HG03175 (cell line): ENCODE data around the gene ERCC1.

Experiments
- ATAC-seq: cut with Tn5 transposase; IDR thresholded peaks from one replicate; pipeline ENCODE4 v1.9.1; 2021; ENCODE audit warnings: mild to moderate bottlenecking, moderate library complexity; ENCODE audit not compliant: unreplicated experiment

The ERCC1 gene

DNA sequence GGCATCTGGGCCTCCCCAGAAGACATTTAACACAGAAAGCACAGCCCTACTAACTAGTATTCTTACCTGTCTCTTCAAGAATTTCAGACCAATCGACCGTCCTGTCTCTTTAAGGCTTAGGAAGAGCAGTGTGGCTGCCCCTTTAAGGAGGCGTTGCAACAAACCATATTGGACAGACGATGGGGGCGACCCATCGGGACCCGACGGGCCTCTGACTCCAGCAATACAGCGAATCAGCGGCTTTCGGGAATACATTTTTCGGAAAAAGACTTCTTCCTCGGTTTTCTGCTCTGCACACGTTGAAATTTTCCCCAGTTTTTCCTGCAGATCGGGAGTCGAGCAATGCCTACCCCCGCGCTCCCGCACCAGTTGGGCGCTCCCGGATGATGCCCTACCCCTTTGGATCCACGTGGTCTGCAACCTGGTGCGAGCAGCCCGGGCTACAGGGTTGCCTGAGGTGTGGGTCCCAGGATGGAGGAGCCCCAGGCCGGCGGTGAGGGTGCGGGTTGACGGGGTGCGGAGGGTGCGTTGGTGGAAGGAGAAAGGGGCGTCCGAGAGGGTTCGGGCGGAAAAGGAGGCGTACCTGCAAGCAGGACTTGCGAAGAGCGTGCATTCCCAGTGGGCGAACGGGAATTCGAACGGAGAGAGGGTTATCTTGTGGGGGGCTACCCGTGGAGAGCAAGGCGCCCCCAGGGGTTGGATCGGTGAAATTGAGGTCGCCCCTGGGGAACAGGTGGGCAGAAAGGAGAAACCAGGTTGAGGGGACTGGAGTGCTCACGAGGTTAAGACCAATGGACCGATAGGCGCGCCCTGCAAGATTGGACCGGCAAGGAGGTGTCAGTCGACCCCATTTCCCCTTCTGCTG is 17.3 kb downstream of the ERCC1 start, which contains the start of gene POLR1G:
TSS of gene POLR1G (plus strand) at position 419 of the 865 bp plus-strand sequence. CDS start at position 472, 53 bp downstream.
- peak; percentile 72 for ATAC-seq

DNA sequence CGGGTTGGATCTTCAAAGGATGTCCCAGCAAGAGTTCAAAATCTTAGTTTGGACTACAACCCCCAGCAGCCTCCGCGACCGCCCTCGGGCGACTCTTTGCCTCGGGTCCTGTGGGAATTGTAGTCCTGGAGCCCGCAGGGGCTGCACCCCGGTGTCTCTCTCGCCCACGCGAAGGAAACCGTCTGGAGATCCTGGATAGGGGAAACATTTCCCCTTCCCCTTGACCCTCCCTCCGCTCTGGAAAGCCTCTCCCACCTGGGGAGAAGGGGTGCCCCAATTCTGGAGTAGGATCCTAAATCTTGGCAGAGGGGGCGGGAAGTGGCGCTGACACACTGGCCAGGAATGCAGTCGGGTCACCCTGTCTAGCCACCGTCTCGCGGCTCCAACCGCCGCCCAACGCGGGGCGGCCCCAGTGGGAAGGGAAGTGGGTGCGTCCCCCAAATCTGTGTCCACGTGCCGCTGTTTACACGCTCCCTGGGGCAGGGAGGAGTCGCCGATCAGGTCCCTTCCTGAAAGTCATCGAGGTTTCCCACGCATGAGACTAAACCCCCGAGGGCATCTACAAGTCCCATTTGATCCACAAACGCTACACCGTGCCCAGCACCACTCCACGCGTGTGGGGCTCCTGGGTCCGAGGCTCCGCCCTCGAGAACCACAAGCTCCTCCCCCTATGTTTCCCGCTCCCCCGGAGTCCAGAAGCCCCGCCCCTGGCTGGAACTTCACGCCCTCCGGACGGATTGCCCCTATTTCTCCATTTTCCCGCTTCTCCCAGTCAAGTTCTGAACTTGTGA is 18.1 kb downstream of the ERCC1 start:
- ATAC-seq = peak; percentile 47

DNA sequence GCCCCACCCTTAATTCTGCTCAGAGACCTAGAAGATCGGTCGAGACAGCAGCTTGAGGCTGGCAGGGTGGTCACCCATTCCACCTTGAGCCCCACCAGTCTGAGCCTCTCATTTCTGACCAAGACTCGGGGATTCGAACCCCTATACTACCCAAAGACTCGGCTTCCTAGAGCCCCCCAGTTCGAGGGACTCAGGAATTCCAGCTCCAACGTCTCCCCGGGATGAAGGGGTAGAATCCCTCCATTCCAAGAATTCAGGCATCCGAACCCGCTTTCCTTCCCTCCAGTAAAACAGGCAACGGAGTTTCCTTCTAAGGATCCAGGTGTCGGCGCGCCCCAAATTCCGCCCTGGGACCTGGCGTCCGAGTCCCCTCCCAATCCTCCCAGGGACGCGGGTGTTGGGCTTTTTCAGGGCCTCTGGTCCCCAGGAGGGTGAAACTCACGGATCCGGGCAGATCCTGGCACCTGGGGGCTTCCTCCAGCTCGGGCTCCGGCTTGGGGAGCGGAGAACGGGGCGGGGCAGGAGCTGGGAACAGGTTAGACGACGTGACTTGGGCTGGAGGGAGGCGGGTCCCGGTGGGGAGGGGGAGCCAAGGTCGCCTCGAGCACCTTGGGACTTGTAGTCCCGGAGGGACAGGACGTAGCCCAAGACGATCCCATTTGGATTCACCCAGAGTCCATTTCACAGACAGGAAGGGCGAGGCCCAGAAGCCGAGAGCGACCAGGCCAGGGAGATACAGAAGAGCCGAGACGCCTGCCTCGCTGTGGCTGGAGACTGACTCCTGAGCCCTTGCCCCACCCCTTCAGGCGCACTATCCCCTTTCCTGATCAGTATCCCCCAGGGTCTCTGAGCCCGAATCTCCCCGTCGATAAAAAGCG is 18.9 kb downstream of the ERCC1 start, which contains the start of gene PPP1R13L:
TSS of gene PPP1R13L (minus strand) at position 513 of the 878 bp plus-strand sequence. CDS start 6,751 bp downstream, outside the sequence.
- ATAC-seq = peak; percentile 31

DNA sequence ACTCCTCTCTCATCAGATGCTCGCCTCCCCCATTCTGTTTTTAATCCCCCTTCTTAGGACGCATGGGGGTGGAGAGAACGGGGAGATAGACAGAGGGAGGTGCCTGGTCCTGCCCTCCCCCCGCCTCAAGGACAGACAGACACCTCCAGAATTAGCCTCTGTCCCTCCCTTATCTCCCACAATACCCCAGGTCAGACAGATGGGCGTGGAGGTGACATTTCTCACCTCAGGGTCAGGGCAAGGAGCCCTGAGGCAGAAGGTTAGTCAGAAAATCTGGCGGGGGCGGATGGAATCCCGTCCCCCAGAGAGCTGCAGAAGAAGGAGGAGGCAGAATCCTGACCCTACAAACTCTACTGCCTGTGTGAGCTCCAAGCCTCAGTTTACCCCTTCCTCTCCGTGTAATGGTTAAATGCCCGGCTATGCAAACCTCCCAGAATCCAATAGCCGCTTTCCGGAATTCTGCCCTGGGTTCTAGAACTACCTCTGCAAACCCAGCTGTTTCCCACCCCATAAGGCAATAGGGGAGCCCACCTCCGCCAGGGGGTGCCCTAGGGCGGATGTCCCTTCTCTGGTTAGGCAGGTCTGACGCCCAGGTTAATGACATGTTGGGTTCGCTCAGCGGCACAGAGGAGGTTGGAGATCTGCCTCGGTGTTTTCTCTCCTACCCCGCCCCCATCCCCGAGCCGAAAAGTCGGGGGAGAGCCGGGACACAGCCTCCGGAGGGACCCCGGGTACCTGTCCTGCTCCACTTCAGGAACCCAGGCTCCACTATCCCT is 19.7 kb downstream of the ERCC1 start:
- ATAC-seq = no peak

DNA sequence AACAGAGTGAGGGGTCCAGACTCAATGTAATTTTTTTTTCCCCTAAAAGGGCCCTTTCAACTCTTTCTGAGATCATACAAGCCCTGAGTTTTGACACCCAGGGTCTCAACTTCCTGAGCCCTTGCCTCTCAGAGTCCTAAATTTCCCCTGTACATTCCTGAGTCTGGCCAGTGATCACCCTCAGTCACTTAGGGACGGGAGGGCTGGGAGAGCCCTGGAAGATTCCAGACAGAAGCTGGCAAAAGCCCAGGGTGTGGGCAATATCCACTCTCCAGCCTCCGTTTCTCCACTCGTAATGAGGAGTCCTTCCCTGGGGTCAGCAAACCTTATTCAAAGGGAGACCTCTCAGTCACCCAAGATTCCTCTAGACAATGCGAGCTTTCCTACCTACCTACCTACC is 20.4 kb downstream of the ERCC1 start:
- no peak for ATAC-seq

DNA sequence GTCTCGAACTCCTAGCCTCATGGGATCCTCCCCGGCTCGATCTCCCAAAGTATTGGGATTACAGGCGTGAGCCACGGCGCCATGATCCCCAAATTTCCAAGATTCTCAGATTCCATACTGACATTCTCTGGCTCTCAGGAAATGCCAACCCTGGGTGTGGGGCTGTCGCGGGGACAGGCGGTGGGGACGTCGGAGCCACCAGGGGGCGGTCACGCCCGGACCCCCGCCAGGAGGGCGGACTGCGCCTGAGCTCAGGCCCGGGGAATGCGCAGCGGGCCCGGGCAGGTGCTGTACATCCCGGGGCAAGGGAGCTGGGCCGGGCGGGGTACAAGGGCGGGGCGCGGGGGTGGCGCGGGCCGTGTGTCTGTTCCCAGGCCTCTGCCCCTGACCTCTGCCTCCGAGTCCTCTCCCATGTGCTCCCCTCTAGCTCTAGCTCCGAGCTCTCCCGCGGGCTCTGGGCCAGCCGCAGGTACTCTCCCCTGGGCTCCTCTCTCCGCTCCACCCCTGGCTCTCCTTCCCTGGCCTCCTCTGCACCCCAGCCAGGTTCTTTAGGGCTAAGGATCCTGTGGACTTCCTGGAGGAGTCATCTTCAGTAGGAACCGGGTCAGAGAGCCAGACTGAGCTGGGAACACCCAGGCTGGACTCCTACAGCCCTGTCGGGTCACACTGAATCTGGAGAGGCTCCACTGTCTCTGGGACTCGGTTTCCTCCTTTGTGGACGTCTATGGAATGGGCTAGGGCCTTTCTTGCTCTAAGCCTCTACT is 21.2 kb downstream of the ERCC1 start:
- no peak for ATAC-seq

DNA sequence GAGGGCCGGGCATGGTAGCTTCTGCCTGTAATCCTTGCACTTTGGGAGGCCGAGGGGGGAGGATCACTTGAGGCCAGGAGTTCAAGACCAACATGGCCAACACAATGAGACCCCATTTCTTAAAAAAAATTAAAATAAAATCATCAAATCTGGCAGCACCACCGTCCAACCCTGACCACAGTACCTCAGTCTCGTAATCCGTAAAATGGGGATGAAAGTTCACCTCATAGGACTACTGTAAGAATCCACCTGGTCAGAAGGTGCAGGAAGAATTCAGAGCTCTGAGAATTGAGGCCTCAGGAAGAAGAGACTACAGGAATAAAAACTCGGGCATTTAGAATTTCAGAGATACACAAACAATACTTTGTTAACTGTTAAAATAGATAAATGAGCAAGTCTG is 21.9 kb downstream of the ERCC1 start:
- ATAC-seq = no peak

DNA sequence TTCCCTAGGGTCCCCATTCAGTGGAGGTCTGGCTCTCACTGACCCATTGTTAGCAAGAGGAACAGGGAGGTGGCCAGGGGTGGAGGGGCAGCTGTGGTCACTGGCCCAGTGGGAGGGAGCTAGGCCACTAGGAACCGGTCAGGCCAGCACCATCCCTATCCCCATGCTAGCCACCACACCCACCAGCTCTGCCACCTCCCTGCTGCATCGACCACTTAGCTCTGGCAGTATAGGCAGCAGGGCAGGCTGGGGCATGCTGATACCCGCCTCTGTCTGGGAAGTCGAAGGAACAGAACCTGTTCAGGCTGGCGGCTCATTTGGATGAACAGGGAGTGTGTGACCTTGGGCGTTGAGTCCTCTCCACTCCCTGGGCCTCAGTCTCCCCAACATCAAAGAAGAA is 23.5 kb downstream of the ERCC1 start:
- no peak for ATAC-seq

DNA sequence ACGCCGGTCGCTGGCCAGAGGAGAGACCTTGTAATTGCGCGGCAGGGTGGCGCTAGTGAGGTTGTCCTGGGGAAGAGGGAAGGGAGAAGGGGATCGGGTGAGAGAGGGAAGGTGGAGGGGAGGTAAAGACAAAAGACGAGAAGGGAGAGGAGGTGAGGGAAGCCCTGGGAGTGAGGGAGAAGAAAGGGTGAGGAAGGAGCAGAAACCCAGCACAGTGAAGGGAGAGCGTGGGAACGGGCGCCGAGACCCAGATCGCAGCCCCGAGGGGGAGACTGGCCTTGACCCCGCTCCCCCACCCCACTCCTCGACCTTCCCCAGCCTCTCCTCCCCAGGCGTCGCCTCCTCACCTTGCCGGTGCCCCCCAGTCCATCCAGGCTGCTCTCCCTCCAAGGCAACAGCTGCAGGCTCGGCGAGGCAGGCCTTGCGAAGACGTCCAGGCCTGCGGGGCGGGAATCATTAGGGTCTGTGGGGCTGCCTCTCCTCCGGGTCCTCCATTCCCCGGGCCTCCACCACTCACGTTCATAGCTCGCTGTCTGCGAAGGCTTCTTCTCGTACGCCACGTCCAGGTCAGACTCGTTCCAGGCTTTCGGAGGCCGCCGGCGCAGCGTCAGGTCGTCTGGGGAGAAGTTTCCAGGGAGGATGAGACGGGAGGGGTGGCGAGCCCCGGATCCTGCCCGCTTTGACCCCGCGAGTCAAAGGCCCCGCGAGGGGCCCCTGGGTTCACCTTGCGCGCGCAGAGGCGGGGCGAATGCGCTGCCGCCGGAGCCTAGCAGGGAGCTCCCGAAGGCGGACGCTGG is 27.7 kb downstream of the ERCC1 start:
- no peak for ATAC-seq

DNA sequence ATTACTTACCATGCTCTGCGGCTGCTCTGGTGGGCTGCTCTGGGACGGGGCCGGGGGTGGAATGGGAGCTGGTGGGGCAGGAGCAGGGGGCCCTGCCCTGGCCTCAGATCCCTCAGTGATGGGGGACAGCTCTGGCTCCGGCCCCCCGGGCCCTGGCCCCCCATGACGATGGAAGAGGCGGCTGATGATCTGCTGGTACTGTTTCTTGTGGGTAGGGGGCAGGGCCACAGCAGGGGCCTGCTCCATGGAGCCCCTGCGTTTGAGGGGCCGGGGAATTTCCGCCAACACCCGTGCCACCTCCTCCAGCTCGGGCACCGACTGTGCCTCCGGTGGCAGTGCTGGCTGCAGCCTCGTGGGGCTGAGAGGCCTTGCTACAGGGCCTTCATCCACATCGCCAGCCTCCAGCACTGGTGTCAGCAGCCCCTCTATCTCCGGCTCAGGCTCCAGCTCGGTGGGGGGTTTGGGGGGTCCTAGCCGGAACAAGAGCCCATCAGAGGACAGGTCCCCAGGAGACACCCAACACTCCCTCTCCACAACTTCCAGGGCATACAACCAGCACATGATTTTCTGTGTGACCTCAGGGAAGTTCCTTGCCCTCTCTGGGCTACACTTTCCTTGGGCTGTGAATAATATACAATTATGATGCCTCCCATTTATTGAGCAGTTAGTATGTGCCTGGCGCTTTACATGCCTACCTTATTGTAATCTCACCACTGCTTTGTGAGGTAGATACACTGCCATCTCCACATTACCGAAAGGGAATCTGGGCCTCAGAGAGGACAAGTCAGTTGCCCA is 31.6 kb downstream of the ERCC1 start:
- ATAC-seq = no peak

DNA sequence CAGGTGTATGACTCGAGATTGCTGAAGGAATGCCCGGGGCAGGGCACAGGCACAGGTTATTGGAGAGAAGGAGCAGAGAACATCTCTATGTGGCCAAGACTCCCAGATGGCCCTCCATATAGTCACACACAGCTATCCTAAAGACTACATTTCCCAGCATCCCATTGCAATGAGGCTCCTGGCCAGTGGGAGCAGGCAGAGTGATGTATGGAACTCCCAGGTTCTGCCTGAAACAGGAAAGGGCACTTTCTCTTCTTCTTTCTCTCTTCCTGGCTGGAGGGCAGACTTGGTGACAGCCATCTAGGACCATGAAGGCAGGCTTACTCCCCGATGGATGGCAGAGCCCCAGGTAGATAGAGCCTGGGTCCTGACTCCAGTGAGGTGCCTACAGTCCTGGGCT is 32.4 kb downstream of the ERCC1 start:
- ATAC-seq = no peak

DNA sequence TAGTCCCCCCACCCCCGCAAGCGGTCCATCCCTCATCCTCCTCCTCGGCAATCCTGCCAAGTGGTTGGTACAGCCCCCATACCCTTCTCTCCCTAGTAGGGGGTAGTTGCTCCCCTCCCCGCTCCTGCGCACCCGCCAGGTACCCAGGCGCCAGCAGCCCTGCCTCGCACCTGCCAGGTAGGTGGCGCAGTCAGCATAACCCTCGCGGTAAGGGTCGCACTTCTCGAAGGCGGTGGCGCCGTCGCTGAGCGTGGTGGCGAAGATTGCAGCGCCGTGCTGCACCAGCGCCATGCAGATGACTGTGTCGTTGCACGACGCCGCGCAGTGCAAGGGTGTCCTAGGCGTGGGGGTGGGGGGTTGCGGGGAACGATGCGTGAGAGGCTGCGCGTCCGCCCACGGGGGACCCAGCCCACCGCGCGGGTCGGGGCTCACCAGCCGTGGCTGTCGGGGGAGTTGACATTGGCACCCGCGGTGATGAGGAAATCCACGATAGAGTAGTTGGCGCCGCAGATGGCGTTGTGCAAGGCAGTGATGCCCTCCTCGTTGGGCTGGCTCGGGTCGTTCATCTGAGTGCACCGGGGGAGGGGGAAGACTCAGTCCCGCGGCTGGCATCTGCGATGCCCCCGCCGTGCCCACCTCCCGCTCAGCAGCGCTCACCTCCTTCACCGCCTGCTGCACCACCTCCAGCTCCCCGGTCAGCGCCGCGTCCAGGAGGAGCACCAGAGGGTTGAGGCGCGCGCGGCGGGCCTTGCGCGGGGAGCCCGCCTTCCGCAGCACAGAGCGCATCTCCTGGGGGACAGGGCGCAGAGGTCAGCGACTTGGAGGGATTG is 38.1 kb downstream of the ERCC1 start:
- no peak for ATAC-seq

DNA sequence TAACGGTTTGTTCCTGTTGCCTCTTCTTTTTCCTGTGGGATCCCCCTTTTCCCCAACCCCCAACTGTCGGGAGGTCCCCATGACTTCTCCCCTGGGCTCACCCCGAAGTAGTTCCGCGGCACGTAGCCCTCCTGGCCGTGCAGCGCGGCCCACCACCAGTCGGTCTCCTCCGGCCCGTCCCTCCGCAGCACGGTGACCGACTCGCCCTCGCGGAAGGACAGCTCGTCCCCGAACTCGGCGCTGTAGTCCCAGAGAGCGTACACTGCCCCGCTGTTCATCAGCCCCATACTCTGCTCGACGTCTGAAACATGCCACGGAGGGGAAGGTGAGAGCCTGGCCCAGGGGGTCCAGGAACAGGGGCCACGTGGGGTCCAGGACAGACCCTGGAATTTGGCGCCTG is 41.3 kb downstream of the ERCC1 start:
- ATAC-seq = no peak

DNA sequence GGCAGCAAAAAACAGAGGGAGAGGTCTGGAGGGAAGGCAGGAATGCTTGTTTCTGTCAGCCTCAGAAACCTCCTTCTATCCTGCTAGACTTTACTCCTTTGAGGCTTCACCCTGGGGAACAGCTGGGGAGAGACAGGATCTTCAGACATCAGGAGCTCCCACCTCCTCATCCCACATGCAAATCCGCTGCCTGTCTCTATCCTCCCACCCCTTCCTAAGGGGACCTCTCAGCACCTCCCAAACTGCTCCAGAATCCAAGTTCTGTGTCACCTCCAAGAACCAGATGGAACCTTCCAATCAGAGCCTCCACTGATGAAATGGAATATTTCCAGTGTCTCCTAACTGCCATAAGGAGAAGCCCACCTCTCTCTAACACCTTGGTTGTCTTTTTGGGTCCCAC is 43.6 kb downstream of the ERCC1 start:
- no peak for ATAC-seq

DNA sequence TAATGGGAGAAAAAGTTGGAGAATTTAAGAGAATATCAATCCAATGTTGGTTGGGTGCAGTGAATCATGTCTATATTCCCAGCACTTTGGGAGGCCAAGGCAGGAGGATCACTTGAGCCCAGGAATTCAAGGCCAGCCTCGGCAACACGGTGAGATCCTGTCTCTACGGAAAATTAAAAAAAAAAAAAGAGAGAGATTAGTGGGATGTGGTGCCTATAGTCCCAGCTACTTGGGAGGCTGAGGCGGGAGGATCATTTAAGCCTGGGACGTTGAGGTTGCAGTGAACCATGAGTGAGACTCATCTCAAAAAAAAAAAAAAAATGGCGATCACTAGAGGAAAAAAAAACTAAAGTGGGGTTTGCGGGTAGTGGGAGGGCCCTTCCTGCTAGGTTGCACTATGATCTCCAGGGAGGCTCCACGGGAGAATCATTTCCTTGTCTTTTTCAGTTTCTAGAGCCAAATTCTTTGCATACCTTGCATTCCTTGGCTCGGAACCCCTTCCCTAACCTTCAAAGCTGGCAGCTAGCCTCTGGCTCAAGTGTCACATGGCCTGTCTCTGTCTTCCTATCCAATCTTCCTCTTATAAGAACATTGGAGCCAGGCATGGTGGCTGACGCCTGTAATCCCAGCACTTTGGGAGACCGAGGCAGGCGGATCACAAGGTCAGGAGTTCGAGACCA is 47.5 kb downstream of the ERCC1 start:
- ATAC-seq = no peak
